BLaER1 (cell line): ENCODE results near the gene UPF1.
A peak's percentile ranks its signal among the peaks of the same experiment; 100 is the strongest.

ENCODE experiments used
- H3K27ac ChIP-seq: shearing (Covaris generic); formaldehyde crosslinking; 2 replicates; pipeline ENCODE4 v1.8.1; 2022
- H3K27me3 ChIP-seq: shearing (Covaris generic); formaldehyde crosslinking; 2 replicates; pipeline ENCODE4 v1.8.1; 2022
- H3K36me3 ChIP-seq: shearing (Covaris generic); formaldehyde crosslinking; 2 replicates; pipeline ENCODE4 v1.8.1; 2022
- H3K4me1 ChIP-seq: shearing (Covaris generic); formaldehyde crosslinking; 2 replicates; pipeline ENCODE4 v1.8.1; 2022
- H3K4me2 ChIP-seq: shearing (Covaris generic); formaldehyde crosslinking; 2 replicates; pipeline ENCODE4 v1.8.1; 2022
- H3K4me3 ChIP-seq: shearing (Covaris generic); formaldehyde crosslinking; 2 replicates; pipeline ENCODE4 v1.8.1; 2022
- H3K9ac ChIP-seq: shearing (Covaris generic); formaldehyde crosslinking; 2 replicates; pipeline ENCODE4 v1.8.1; 2022
- H3K9me3 ChIP-seq: shearing (Covaris generic); formaldehyde crosslinking; 2 replicates; pipeline ENCODE4 v1.8.1; 2022
- H4K20me1 ChIP-seq: shearing (Covaris generic); formaldehyde crosslinking; 2 replicates; pipeline ENCODE4 v1.8.1; 2022
- Cebpa-rat ChIP-seq: shearing (Covaris generic); IDR thresholded peaks from 2 replicates; pipeline ENCODE4 v1.8.1; 2022

UPF1 gene

DNA sequence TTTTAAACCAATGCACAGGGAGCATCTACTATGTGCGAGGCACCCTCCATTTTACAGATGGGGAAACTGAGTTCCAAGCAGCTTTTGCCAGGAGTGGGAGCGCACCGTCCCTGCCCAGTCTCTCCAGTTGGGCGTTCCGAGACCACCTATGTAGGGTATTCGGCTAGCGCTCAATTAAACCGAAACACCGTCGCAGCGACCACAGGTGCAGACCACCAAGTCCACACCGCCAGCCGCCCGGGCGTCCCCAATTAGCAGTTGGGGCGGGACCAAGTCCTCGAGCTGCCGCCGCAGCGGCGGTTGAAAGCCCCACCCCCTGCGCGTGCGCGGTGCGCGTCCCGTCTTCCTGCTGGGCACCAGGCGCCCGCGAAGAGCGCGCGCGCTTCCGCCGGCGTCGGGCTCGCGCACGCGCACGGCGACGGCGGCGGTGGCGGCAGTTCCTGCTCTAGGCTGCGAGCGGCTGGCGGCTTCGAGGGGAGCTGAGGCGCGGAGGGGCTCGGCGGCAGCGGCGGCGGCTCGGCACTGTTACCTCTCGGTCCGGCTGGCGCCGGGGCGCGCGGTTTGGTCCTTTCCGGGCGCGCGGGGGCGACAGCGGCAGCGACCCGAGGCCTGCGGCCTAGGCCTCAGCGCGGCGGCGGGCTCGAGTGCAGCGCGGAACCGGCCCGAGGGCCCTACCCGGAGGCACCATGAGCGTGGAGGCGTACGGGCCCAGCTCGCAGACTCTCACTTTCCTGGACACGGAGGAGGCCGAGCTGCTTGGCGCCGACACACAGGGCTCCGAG is at the start of gene UPF1:
UPF1 (plus strand) TSS at position 436 of the 782 bp plus-strand sequence; CDS start at position 687, 251 bp downstream.
- Histone ChIP-seq H3K9me3 (peaks cover 12% of the 10 kb centered on the region), H3K4me1 (peaks cover 33% of the 10 kb centered on the region), H3K9ac (peak within 1 kb of the TSS; percentile 96), H3K36me3 (peaks cover 32% of the 10 kb centered on the region), H3K4me2 (peak within 1 kb of the TSS; percentile 97), H4K20me1 (peaks cover 49% of the 10 kb centered on the region), H3K4me3 (peak within 1 kb of the TSS; percentile 100), H3K27me3 (no peaks in the 10 kb centered on the region), H3K27ac (peak within 1 kb of the TSS; percentile 94)
- TF ChIP-seq Cebpa-rat, result no peak

DNA sequence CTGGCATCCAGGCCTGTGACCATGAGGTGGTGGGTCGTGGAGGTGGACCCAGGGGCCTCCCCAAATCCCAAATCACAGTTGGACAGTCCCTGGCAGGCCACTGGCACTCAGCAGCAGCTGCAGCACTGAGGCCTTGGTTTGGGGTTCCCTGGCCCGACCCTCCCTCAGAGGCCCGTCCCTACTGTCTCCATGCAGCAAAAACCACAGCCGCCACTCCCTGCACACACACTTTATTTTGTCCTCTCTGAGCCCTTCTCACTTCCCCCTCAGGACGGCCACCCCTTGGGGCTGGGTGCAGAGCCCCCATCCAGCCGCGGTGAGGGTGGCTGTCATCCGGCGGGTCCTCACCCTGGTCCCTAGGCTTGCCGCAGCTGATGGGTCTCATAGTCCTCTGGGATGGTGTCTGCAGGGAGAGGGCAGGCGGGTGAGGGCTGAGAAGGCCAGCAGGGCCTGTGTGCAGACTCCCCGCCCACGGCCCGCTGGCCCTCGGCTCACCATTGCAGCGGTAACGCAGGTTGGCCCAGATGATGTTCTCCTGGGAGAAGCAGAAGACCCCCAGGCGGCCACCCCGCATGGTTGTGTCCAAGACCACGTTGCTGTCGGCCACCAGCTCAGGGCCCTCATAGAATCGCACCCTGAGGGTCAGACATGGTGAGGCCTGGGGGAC is 49.1 kb upstream of the UPF1 start:
- no peak for TF ChIP-seq Cebpa-rat
- H3K27ac ChIP-seq, result no peak overlapping the region
- no peak overlapping the region for H3K4me3 ChIP-seq
- peaks cover 3% of the 10 kb centered on the region; the same call in 1 of the 2 replicates for H3K9me3 ChIP-seq
- H3K4me2 ChIP-seq, result peak overlapping the region; percentile 76
- H3K27me3 ChIP-seq, result peaks cover 83% of the 10 kb centered on the region
- no peaks in the 10 kb centered on the region for H3K36me3 ChIP-seq
- no peak overlapping the region for H3K9ac ChIP-seq
- peaks cover 37% of the 10 kb centered on the region for H3K4me1 ChIP-seq
- peaks cover 81% of the 10 kb centered on the region for H4K20me1 ChIP-seq

DNA sequence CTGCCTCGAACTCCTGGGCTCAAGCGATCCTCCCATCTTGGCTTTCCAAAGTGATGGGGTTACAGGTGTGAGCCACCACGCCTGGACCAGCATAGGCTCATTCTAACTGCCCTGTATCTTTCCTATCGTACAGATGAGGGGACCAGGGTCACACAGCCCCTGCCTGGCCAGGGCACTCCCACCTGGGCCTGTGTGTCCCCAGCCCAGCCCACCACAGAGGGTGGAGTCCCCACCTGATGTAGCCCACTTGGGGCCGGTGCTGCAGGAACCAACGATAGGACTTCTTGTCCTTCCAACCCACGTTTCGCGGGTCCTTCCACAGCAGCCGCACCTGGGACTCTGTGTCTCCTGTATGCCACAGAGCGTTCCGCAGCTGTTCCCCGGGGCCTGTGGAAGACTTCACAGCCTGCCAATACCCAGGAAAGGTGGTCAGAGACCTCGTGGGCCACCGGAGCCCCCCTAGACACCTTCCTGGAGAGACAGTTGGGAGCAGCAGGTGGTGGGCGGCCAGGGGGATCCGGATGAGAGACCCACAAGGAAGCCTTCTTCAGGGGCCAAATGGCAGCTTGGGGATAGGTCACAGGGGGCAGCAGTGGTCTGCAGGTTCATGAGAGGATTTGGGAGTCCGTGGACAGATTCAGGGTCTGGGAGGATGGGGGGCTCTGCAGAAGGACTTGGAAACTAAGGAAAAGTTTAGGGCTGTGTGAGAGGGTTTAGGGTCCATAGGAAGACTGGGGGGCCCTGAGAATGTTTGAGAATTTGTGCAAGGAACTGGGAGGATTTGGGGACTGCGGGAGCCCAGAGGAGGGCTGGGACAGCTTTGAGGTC is 47.6 kb upstream of the UPF1 start:
- TF ChIP-seq Cebpa-rat, result no peak
- H3K9me3 ChIP-seq, result peaks cover 4% of the 10 kb centered on the region; the same call in 1 of the 2 replicates
- H3K36me3 ChIP-seq, result no peaks in the 10 kb centered on the region
- H4K20me1 ChIP-seq, result peaks cover 75% of the 10 kb centered on the region
- H3K4me1 ChIP-seq, result peaks cover 45% of the 10 kb centered on the region
- H3K4me2 ChIP-seq, result no peak overlapping the region
- peaks cover 83% of the 10 kb centered on the region for H3K27me3 ChIP-seq
- no peak overlapping the region for H3K4me3 ChIP-seq
- no peak overlapping the region for H3K9ac ChIP-seq
- no peak overlapping the region for H3K27ac ChIP-seq

DNA sequence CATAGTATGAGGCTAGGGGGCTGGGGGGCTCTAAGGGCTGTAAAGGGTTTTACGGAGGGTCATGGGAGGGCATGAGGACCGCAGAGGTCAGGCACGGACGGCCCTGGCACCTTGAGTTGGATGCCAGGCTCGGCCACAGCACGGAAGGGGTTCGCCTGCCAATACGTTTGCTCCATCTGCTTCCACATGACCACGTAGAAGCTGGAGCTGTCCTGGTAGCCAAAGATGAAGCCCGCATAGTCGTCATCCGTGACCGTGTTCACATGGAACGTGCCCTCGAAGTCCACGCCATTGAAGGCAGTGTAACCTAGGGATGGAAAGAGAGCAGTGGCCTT is 47.0 kb upstream of the UPF1 start:
- Histone ChIP-seq H3K27me3 (peaks cover 83% of the 10 kb centered on the region), H3K4me2 (peak overlapping the region; percentile 63), H3K9me3 (peaks cover 4% of the 10 kb centered on the region; the same call in 1 of the 2 replicates), H3K9ac (no peak overlapping the region), H3K27ac (no peak overlapping the region), H3K36me3 (no peaks in the 10 kb centered on the region), H4K20me1 (peaks cover 75% of the 10 kb centered on the region), H3K4me1 (peaks cover 50% of the 10 kb centered on the region), H3K4me3 (no peak overlapping the region)
- no peak for TF ChIP-seq Cebpa-rat

DNA sequence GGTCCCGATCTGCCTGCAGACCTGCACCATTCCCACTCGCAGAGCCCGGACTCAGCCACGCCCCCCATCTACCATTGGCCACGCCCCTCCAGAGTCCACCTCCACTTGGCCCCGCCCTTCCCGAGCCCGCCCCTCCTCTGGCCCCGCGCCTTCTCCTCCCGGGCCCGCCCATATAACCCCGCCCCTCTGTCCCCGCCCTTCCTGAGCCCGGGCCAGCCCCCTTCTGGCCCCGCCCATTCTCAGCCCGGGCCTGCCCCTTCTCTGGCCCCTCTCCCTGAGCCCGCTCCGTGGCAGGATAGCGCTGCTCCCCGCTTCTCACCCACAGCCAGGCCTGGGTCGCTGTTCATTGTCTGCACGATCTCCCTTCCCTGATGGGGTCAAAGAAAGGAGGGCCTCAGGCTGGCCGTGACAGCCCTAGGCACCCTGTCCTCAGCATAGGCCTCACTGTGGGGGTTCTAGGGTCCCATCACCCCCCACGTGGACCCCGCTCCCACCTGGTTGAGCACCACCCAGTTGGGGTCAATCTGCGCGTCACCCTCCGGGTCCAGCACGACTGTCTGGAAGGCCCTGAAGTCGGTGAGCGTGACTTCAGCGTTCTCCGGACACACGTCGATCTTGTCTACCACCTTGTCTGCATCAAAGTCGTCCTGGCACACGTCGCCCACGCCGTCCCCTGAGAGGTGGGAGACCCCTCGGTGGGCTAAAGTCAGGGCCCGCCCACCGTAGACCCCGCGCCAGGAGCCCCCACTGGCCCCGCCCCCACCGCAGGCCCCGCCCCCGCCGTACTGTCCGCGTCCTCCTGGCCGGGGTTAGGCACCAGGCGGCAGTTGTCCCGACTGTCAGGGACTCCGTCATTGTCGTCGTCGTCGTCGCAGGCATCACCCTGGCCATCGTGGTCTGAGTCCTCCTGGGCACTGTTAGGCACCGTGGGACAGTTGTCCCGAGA is 46.3 kb upstream of the UPF1 start:
- Histone ChIP-seq H3K4me2 (peak overlapping the region; percentile 63), H3K9ac (no peak overlapping the region), H3K4me3 (no peak overlapping the region), H3K27me3 (peaks cover 87% of the 10 kb centered on the region), H3K9me3 (peaks cover 4% of the 10 kb centered on the region; the same call in 1 of the 2 replicates), H3K4me1 (peaks cover 55% of the 10 kb centered on the region), H4K20me1 (peaks cover 74% of the 10 kb centered on the region), H3K27ac (no peak overlapping the region), H3K36me3 (no peaks in the 10 kb centered on the region)
- no peak for TF ChIP-seq Cebpa-rat

DNA sequence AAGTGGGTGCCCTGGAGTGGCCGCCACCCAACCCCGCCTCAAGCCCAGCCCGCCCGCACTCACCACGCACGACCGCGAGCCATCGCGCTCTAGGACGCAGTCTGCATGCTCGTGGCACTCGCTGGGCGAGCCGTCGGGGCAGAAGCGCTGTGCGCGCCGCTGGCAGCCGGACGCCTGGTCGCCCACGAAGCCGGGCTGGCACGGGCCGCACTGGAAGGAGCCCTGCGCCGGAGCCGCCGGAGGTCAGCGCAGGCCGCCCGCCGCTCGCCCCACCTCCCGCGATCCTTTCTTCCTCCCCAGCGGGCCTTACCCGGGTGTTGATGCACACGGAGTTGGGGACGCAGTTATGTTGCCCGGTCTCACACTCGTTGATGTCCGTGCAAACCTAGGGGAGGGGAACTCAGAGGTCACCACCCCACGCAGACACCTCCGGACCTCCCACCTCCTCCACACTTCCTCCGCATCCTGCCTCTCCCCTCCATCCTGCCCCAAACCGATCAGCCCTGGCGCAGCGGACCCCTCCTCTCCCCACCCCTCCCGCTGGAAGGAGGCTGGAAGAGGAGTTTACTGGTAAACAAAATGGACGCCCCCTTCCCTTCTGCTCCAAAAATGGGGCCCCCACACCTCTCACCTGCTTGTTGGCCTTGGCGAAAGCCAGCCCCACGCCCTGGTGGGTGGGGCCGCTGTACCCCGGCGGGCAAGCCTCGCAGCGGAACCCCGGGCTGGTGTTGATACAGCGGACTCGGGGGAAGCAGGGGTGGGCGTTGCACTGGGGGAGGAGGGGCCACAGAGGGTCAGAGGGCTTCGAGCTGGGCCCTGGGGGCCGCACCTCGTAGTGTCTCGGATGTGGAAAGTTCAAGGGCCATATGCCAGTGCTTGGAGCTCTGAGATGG is 43.0 kb upstream of the UPF1 start:
- no peak overlapping the region for H3K9ac ChIP-seq
- peaks cover 38% of the 10 kb centered on the region for H3K4me1 ChIP-seq
- peak overlapping the region; percentile 60; the same call in 1 of the 2 replicates for H3K4me3 ChIP-seq
- H4K20me1 ChIP-seq, result peaks cover 75% of the 10 kb centered on the region
- H3K27me3 ChIP-seq, result peaks cover 95% of the 10 kb centered on the region
- peaks cover 4% of the 10 kb centered on the region; the same call in 1 of the 2 replicates for H3K9me3 ChIP-seq
- H3K4me2 ChIP-seq, result peak overlapping the region; percentile 87
- no peak for TF ChIP-seq Cebpa-rat
- no peaks in the 10 kb centered on the region for H3K36me3 ChIP-seq
- H3K27ac ChIP-seq, result no peak overlapping the region

DNA sequence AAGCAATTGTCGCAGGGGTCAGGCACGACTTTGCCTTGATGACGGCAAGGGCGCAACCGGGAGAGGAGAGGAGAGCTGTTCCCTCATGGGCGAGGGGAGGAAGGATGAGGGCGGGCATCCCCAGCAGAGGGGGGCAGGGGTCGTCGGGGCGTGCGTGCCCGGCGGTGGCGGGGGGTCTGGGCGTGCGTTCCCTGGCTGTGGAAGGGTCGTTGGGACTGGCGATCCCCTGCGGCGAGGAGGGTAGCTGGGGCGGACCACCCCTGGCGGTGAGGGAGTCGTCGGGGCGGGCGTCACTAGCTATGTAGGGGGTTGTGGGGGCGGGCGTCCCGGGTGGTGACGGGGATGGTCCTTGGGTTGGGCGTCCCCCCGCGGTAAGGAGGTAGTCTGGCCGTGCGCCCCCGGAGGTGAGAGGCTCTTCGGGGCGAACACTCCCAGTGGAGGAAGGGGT is 42.3 kb upstream of the UPF1 start:
- peak overlapping the region; percentile 60 for H3K4me3 ChIP-seq
- no peak for TF ChIP-seq Cebpa-rat
- H3K9ac ChIP-seq, result no peak overlapping the region
- H3K4me1 ChIP-seq, result peaks cover 34% of the 10 kb centered on the region
- peaks cover 70% of the 10 kb centered on the region for H4K20me1 ChIP-seq
- no peaks in the 10 kb centered on the region for H3K36me3 ChIP-seq
- peaks cover 4% of the 10 kb centered on the region; the same call in 1 of the 2 replicates for H3K9me3 ChIP-seq
- peak overlapping the region; percentile 87 for H3K4me2 ChIP-seq
- H3K27ac ChIP-seq, result no peak overlapping the region
- H3K27me3 ChIP-seq, result peaks cover 95% of the 10 kb centered on the region
